Epithelial cell of esophagus (primary cell): ENCODE data around the gene THAP7.

Source experiments
- DNase-seq: peaks from one replicate; pipeline ENCODE4 v3.0.0; 2010; ENCODE audit warnings: low read depth
- H3K4me3 ChIP-seq: 2 replicates; pipeline ENCODE4 v1.5.1; 2011; ENCODE audit warnings: mild to moderate bottlenecking, low read length, control low read depth
- CTCF ChIP-seq: IDR thresholded peaks from 2 replicates; pipeline ENCODE4 v1.5.1; 2011; ENCODE audit warnings: low read depth, mild to moderate bottlenecking, low read length, control low read depth, inconsistent platforms; ENCODE audit not compliant: insufficient read depth; ENCODE audit errors: missing control alignments

The THAP7 gene

DNA sequence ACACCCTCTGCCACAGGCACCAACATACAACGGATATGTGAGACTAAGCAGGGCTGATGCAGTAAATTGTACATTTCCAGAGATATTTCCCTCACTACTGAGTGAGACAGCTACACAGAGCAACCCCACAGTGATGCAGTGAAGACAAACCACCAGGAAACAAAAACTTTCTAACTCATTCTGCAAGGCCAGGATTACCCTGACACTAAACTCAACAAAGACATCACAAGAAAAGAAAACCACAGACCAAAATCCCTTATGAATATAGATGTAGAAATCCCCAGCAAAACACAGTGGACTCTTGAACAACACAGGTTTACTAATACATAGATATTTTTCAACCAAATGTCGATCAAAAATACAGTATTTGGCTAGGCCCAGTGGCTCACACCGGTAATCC, 32.0 kb upstream of the THAP7 start:
- TF ChIP-seq CTCF, result no peak
- no peak overlapping the region for H3K4me3 ChIP-seq
- no peak for DNase-seq

GRCh38 chr22:21032868-21033688, 31.2 kb upstream of the THAP7 start:
- TF ChIP-seq CTCF, result no peak
- no peak overlapping the region for H3K4me3 ChIP-seq
- DNase-seq, result no peak

- TF ChIP-seq CTCF, result no peak
- H3K4me3 ChIP-seq, result no peak within 1 kb of the TSS
- DNase-seq, result no peak
Observed at GRCh38 chr22:21032037-21032867, 30.3 kb upstream of the THAP7 start, which contains the start of gene SLC7A4. SLC7A4 (minus strand) TSS chr22:21032561; CDS start chr22:21031812, 749 bp downstream.

DNA sequence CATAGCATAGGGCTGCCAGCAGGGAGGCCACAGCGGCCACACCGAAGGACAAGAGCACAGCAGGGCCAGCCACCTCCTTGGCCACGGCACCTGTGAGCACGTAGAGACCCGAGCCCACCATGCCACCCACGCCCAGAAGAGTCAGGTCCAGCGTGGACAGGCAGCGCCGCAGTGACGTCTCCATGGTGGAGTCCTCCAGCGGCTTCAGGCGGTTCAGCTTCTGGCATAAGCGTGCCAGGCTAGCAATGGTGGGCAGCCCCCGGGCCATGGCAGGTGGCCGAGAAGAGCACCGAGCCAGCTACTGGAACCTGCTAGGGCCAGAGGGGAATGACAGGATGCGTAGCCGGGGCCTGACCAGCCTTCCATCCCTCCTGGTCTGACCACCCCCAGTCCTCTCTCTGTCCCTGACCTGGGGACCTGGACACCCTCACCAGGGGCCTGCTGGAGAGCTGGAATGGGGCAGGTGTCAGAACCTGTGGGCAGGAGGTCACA, 29.7 kb upstream of the THAP7 start:
- H3K4me3 ChIP-seq, result no peak overlapping the region
- no peak for DNase-seq
- no peak for TF ChIP-seq CTCF

- TF ChIP-seq CTCF, result no peak
- H3K4me3 ChIP-seq, result no peak overlapping the region
- no peak for DNase-seq
Observed at GRCh38 chr22:21030621-21031544, 29.0 kb upstream of the THAP7 start.

DNA sequence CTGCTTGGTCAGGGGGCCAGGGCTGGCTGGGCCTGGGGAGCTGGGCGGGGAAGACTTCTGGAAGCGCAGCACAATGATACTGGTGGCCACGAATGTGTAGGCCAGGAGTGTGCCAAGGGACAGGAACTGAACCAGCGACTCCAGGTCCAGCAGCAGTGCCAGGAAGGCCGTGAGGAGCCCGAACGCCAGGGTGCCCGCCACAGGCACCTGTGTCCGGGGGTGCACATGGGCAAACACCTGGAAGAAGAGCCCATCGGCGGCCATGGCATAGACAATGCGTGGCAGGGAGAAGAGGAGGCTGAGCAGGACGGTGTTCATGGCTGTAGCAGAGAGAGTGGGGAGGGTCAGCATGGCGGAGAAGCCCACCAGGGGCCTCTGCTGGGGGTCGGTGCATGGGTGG, 28.1 kb upstream of the THAP7 start:
- no peak overlapping the region for H3K4me3 ChIP-seq
- no peak for DNase-seq
- TF ChIP-seq CTCF, result no peak
